HG03342 (cell line): ENCODE measurements around the gene LCE3D.
"Not testable (repeated sequence)": the region's sequence is repeated elsewhere in the genome, so short reads cannot be mapped to it uniquely, and the experiment has no call there.

Experiments used
- ATAC-seq: cut with Tn5 transposase; IDR thresholded peaks from one replicate; pipeline ENCODE4 v1.9.1; 2021; ENCODE audit warnings: mild to moderate bottlenecking, moderate library complexity; ENCODE audit not compliant: unreplicated experiment

Gene LCE3D, protein sequence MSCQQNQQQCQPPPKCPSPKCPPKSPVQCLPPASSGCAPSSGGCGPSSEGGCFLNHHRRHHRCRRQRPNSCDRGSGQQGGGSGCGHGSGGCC

DNA sequence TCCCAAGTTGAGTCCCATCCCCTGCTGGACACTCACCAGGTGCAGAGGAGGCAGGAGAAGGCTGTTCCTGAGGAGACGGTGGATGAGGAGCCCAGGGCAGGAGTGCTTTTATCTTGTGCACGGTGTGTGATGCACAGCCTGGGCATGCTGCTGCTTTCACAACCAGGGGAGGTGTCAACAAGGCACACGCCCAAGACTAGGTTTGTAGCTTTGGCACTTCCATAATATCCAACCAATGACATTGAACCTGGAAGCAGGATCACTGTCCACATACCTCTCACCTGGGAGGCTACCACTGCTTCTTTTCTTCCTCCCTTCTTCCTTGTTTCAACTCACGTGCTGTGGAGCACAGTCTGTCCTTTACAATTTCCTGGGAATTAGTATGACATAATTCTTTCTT, at the start of gene LCE3D:
Gene LCE3D, minus strand, starts transcription at position 84 of the 400 bp plus-strand sequence. CDS start 580 bp downstream, outside the sequence.
- ATAC-seq: no peak

DNA sequence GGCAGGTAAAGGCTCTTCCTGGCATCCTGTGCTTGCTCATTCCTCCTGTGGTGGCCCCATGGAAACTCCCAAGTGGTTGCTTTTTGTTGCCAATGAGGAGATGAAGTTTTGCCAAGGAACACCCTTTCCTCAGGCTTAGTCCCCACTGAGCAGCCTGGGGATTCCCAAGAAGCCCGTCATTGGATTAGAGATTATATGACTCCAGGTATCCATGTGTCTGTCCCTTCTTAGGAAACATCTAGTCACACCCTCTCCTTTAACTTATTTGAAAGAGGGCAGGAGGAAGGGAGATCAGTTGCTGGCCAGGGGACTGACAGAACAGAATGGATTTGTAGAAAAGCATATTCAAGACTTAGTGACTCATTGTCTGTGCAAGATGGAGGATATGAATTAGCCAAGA, 46.4 kb upstream of the LCE3D start:
- no peak for ATAC-seq

DNA sequence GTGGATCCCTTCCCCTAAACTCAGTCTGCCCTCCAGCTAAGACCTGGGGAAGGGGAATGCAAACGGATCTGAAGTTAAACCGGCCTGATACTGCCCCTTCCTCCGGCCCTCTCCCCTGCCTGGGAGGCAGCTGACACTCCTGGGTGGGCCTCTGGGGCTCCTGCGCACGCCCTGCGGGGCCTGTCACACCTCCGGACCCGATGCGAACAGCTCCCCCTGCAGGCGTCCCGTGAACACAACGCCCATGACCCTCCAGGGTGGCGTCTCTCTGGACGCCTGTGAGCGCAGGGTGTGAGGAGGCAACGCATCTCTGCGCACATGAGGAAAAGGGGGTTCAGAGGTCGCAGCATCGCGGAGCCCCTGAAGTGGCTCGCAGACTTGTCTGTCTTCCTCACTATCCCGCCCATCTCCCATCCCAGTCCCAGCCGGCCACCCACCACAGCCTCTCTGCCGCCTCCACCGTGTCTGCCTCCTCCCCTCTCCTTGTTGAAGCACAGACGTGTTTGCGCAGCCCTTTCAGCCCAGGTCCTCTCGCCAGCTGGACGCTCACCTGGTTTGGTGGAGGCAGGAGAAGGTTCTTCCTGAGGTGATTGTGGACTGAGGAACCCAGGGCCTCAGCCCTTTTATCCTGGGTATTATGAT, 43.0 kb upstream of the LCE3D start:
- ATAC-seq: no peak

DNA sequence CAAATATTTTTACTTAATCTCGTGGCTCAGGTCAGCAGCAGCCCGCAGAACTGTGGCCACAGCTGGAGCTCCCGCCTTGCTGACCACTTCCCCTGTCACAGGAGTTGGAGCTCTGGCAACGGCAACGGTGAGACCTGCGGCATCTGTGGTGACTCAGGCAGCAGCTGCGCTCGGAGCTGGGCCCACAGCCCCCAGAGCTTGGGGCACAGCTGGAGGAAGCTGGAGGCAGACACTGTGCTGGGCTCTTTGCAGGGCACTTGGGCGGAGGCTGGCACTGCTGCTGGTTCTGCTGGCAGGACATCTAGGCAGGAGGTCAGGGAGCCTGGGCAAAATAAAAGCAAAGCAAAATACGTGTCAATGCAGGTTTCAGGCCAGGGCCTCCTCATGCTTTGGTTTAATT, 42.5 kb upstream of the LCE3D start, which contains the start of gene LCE3A:
Gene LCE3A, minus strand, starts transcription at position 301 of the 400 bp plus-strand sequence. Its CDS starts 0 bp downstream, at position 301.
- ATAC-seq: no peak

DNA sequence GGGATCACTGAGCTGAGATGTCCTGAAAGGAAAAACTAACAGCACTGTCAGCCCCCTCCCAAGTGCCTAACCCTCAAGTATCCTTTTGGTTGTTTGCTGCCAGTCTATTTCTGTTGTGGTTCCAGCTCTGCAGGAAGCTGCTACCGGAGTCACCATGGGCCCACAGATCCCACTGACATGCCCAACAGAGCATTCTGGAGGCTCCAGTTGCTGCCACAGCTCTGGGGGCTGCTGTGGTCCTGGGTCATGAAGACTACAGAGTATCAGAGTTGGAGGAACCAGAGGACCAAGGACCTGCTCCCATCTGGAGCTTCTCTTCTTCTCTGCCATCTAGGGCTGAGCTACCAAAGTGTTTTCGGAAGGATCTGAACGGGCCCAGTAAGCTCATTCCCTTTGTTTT, 41.7 kb upstream of the LCE3D start:
- no peak for ATAC-seq

DNA sequence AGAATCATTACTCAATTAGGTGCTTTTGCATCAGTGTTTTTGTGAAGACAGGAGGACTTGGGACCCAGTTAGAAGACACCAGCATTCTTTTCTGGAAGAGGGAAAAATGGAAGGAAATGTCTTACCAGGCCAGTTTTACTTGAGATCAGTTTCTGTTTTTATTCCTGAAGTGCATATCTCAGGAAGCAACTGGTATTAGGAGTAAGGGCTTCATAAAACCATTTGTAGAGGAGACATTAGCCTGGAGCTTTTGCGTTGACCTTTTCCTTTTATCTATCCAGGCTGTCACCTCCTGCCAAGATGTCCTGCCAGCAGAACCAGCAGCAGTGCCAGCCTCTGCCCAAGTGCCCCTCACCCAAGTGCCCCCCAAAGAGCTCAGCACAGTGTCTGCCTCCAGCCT, 33.2 kb upstream of the LCE3D start, which contains the start of gene LCE3B:
Gene LCE3B, plus strand, starts transcription at position 301 of the 400 bp plus-strand sequence. Its CDS starts 0 bp downstream, at position 301.
- no peak for ATAC-seq

DNA sequence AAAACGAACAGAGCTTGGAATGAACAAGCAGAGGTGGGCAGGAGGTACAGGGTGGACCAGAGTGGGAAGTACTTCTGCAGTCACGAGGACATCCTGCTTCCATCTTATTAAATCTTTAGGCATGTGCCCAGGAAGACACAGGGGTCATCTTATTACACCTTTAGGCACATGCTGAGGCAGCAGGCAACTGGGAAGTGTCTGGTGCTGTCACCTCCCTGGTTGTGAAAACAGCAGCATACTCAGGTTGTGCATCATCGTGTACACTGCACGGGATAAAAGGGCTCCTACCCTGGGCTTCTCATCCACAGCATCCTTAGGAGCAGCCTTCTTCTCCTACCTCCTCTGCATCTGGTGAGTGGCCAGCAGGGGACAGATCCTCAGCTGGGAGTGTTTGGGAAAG, 19.6 kb upstream of the LCE3D start, which contains the start of gene LCE3C:
Gene LCE3C, plus strand, starts transcription at position 301 of the 400 bp plus-strand sequence. CDS start 498 bp downstream, outside the sequence.
- ATAC-seq: no peak

DNA sequence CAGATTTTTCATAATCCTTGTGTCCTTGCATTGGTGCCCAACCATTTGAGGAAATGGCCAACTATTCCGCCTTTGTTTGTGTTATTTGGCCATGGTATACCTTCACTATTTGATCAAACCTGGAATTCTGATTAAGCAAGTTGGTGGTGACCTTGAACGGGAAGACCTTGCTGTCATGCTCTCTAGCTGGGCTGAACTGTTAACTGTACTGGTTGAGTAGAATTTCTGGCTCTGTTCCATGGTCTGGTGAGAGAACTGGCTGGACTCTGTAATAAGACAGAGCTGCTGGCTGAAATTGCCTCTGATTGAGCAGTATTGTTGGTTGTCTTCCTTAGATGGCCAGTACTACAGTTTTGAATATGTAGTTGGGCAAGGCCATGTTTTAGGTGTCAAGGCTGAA, 16.7 kb upstream of the LCE3D start:
- no peak for ATAC-seq

DNA sequence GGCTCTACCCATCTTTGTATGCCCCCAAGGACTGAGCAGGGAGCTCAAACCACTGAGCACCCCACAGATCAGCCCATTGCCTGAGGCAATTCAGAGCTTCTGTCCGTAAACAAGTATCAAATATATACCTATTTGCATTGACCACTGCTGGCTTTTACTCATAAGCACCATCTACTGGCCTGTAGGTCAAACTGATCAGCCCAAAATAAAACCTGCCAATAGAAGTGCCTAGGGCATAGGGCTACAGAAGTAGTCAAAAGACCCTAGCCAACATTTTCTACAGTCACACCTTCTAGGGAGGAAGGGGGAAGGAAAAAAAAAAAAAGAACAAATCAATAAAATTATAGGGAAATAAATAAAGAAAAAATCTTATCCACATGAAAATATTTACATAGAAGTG, 5.3 kb upstream of the LCE3D start:
- no peak for ATAC-seq

DNA sequence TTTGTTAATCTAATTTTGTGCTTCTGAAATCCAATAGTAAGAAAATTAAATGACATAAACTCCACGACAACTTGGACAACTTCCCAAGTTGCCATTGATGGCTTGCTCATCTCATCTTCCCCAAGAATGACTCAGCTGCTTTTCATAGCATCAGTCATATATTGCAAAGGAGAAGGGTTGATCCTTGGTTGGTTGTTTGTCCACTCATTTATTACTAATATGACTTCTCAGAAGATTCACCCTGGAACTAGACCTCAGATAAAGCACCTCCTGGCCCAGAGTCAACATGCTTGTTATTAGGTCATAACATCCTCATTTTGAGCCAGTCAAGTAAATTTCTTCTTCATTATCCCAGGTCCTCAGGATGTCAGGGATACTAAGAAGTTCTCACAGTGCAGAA, 2.3 kb upstream of the LCE3D start:
- ATAC-seq: no peak

DNA sequence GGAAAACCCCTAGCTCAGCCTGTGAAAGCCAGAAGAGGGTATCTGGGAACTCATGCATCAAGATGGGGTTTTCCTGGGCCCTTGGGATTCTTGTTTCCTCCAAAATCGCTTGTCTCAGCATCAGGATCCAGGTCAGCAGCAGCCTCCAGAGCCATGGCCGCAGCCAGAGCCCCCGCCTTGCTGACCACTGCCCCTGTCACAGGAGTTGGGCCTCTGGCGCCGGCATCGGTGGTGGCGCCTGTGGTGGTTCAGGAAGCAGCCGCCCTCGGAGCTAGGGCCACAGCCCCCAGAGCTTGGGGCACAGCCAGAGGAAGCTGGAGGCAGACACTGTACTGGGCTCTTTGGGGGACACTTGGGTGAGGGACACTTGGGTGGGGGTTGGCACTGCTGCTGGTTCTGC, 790 bp downstream of the LCE3D start:
- ATAC-seq: not testable (repeated sequence)

DNA sequence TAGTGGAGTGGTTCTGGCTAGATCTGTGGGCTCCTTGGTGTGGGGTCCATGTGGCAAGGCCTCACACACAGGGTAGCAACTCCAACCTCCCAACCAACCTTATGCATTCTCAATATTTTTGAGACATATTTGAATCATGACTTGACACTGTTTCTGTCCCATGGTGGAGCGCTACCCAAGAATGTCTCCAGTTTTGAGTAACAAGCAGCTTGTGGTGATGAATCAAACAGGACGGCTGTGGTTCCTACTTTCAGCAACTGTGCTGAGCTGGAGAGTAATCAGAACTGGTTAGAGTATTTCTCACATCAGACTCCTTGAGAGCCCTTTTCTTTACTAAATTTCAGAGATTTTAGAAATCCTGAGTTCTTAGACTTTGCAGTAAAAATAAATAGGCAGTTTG, 3.1 kb downstream of the LCE3D start:
- no peak for ATAC-seq

DNA sequence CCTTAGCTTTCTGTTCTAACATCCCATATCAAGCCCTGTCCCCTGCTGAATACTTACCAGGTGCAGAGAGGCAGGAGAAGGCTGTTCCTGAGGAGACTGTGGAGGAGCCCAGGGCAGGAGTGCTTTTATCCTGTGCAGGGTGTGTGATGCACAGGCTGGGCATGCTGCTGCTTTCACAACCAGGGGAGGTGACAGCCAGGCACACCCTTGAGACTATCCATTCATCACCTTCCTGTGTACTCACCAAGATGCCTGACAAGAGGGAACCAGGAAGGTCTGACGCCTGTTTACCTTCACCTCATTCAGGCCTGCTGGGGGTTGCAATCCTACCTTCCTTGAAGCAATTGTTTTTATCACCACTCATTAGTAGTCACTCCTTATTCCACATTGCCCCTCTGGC, 13.6 kb downstream of the LCE3D start, which contains the start of gene LCE3E:
Gene LCE3E, minus strand, starts transcription at position 100 of the 400 bp plus-strand sequence. CDS start 572 bp downstream, outside the sequence.
- no peak for ATAC-seq

DNA sequence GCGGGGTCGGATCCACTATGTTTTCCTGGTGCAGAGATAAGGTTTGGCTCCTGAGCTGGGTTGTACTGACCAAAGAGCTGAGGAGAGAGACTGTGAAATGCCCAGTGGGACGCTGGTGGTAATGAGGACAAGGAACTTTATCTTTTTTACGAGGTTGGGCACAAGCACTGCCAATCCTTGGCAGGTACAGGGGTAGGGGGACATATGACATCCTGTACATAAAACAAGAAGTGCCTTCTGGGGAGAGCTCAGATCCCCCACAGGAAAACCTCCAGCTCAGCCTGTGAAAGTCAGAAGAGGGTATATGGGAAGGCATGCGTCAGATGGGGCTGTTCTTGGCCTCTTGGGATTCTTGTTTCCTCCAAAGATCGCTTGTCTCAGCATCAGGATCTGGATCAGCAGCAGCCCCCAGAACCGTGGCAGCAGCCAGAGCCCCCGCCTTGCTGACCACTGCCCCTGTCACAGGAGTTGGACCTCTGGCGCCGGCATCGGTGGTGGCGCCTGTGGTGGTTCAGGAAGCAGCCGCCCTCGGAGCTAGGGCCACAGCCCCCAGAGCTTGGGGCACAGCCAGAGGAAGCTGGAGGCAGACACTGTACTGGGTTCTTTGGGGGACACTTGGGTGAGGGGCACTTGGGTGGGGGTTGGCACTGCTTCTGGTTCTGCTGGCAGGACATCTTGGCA, 14.6 kb downstream of the LCE3D start:
- no peak for ATAC-seq

DNA sequence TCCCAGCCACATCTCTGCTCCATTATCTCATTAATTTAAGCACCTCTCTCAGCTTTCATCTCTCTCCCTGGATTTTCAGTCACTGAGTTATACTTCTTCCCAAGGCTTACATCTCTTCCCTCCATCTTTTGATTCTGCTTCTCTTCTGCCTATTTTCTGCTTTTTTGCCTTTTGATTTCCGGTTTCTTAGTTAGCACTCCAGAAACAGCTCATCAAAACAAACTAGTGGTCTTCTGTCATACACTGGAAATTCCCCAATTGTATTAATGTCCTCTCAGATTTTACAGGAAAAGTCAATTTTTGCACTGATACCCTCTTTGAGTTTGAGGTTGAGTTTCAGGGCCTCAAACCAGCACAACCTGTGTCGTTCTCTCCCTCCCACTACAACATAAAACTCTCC, 15.2 kb downstream of the LCE3D start:
- ATAC-seq: no peak

DNA sequence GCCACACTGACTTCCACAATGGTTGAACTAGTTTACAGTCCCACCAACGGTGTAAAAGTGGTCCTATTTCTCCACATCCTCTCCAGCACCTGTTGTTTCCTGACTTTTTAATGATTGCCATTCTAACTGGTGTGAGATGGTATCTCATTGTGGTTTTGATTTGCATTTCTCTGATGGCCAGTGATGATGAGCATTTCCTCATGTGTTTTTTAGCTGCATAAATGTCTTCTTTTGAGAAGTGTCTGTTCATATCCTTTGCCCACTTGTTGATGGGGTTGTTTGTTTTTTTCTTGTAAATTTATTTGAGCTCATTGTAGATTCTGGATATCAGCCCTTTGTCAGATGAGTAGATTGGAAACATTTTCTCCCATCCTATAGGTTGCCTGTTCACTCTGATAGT, 32.0 kb downstream of the LCE3D start:
- not testable (repeated sequence) for ATAC-seq

DNA sequence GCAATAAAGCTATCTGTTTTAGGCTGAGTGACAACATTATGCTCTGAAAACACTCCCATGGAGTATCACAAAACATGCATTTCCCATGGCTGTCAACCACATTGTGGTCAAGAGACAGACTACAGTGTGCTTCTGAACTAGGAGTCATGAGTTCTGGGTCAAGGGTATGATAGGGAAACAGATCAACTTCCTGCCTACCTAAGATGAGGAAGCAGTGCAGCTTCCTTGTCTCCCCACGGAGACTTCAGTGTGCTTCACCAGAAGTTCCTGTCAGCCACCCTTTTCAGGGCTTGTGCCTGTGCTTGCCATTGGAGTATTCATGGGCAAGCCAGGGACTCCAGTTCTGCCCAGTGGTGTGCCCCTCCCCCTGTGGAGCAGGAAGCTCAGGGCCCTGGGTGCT, 33.6 kb downstream of the LCE3D start:
- no peak for ATAC-seq

DNA sequence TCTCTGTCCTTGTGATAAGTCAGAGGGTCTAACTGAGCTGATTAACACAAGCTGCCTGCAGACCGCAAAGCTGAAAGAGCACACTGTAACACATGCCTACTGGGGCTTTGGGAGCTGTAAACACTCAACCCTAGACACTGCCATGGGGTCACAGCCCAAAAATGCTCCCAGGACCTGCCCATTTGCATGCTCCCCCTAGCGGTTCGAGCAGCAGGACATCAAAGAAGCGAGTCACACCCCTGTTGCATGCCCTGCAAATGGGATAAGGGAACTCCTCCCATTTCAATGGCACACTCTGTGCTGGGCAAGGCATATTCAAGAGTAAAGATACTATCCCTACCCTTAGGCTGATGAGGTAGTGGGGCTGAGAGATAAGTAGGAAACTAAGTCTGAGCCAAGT, 36.5 kb downstream of the LCE3D start:
- ATAC-seq: no peak

DNA sequence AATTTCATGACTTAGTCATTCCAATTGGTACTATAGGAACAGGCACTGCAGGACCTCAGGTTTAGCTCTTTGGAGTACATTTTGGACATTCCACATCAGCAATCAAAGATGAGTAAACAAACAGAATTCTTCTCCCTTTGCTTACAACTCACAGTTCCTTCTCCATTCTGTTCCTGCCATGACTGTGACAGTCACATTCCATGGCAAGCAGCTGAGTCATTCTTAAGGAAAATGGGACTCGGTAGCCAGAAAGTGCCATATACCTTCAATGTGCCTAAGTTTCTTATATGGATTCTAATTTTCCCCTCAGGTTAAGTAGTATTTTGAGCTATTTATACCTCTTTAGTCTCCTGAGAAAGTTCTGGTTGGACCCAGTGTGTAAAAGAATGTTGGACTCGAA, 40.4 kb downstream of the LCE3D start:
- ATAC-seq: no peak

DNA sequence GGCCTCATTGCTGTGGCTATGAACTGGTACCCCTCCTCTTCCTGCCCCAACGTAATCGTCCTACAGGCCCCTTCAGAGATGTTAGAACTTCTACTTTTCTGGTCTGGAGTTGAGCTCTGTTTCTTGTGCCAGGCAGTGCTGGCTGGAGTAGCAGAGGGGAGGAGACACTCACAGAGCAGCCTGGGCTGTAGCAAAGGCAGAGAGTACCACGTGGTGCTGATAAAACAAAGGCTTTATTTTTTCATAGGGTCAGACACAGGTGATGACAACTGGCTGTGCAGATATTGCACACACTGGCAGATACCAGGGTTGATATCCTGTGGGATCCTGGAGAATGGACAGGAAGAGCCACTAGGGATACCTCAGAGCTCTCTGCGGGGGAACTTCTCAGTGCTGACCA, 42.8 kb downstream of the LCE3D start:
- no peak for ATAC-seq

DNA sequence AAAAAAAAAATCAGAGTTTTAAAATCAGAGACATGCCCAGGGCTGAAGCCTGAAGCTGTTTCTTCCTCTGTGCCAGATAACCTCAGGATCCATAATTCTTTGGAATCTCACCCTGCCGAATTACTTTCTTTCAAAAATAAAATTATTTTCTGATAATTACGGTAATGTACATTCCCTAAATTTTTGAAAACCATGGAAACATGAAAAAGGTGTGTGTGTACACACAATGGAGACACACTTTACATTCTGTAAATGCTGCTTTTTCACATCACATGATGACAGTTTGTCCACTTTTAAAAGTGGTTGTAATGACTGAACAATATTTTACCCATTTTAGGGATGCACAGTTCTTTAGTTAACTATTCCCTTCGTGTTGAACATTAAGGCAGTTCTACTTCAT, 44.5 kb downstream of the LCE3D start:
- ATAC-seq: no peak

DNA sequence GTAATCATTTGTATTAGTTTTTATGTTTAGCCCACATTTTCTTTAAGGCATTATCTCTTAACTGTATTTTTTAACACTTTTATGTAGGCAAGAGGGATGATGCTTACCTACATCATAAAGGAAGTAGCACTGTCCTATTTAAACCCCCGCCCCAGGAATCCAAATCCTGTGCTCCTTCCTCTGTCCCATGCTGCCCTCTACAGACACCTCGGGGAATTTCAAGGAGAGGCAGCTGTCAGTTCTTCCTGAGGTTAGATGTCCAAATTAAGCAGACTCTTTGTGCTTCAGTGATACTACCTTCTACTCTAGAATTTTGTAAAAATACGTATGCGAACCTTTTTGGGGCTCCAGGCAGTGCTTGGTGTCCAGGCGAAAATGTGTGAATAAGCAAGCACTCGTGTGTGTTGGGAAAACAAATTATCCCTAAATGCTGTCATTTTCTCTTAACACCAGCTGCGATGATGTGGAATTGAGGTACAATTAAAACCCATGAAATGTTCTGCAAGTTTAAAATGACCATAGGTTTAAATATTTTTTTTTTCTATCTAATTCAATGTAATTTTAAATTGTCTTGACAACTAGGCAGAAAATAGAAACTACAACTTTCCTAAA, 46.9 kb downstream of the LCE3D start:
- no peak for ATAC-seq
